ENCODE measurements around the gene CDAN1.

The CDAN1 gene

DNA sequence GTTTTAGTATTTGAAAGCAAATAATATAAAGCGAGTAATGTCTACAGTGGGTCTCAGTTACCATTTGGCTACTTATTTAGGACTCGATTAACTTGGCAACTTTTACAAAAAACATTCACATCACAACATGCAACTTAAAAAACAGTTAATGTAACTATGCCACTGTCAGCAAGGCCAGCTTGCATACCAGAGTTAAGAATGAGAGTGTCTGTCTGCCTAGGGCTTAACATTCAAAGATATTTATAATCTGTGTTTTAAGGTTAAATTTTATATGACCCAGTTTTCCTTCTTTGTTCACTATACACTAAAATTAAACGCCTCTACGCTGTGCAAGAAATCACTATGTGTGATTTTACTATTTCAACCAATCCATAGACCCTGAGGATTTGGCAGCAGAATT lies 5.2 kb upstream of the CDAN1 start:
- Histone ChIP-seq H3K4me3 (replicated peaks; ENCODE audit: insufficient read depth, low read length) (no peak overlapping the region), H3K27ac (replicated peaks) (no peak overlapping the region), H3K27me3 (ENCODE audit: insufficient read depth, poor library complexity, severe bottlenecking) (no peaks in the 10 kb centered on the region)
- TF ChIP-seq SPI1 (IDR thresholded peaks at IDR 0.05; ENCODE audit: borderline replicate concordance, low read depth): no peak
- no peak for TF ChIP-seq REST (IDR thresholded peaks at IDR 0.05; ENCODE audit: insufficient replicate concordance, low read depth)
- TF ChIP-seq, protein P1, sequence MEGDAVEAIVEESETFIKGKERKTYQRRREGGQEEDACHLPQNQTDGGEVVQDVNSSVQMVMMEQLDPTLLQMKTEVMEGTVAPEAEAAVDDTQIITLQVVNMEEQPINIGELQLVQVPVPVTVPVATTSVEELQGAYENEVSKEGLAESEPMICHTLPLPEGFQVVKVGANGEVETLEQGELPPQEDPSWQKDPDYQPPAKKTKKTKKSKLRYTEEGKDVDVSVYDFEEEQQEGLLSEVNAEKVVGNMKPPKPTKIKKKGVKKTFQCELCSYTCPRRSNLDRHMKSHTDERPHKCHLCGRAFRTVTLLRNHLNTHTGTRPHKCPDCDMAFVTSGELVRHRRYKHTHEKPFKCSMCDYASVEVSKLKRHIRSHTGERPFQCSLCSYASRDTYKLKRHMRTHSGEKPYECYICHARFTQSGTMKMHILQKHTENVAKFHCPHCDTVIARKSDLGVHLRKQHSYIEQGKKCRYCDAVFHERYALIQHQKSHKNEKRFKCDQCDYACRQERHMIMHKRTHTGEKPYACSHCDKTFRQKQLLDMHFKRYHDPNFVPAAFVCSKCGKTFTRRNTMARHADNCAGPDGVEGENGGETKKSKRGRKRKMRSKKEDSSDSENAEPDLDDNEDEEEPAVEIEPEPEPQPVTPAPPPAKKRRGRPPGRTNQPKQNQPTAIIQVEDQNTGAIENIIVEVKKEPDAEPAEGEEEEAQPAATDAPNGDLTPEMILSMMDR (IDR thresholded peaks at IDR 0.05; ENCODE audit: insufficient read depth, low read length): no peak
- TF ChIP-seq POLR2AphosphoS5 (IDR thresholded peaks at IDR 0.05; ENCODE audit: low read depth): no peak
- TF ChIP-seq GABPA (IDR thresholded peaks at IDR 0.05; ENCODE audit: low read depth): no peak
- DNase-seq (ENCODE audit: low read depth in 1 of 2, low spot score in 1 of 2): no peak

DNA sequence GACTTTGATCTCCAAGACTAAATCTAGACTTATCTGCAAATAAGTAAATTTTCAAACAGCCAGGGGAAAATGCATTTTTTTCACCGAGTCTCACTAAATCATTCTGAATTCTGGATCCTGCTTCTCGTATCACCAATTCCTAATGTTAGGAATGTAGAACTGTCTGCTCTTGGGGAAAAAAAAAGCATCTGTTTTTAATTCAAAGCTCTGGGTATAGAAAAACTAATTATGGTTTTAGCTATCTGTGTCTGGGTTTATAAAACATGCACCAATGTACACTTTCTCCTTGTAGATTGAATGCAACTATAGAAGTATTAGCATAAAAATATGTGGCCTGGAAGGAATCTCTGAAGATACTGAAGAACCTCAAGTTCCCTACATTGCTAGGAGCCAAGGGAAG lies 4.8 kb upstream of the CDAN1 start:
- Histone ChIP-seq H3K27me3 (ENCODE audit: insufficient read depth, poor library complexity, severe bottlenecking) (no peaks in the 10 kb centered on the region), H3K27ac (replicated peaks) (no peak overlapping the region), H3K4me3 (replicated peaks; ENCODE audit: insufficient read depth, low read length) (no peak overlapping the region)
- no peak for DNase-seq (ENCODE audit: low read depth in 1 of 2, low spot score in 1 of 2)
- no peak for TF ChIP-seq GABPA (IDR thresholded peaks at IDR 0.05; ENCODE audit: low read depth)
- TF ChIP-seq SPI1 (IDR thresholded peaks at IDR 0.05; ENCODE audit: borderline replicate concordance, low read depth): no peak
- TF ChIP-seq REST (IDR thresholded peaks at IDR 0.05; ENCODE audit: insufficient replicate concordance, low read depth): no peak
- TF ChIP-seq, protein P1 (IDR thresholded peaks at IDR 0.05; ENCODE audit: insufficient read depth, low read length): no peak

GRCh38 chr15:42737529-42738328 lies 801 bp upstream of the CDAN1 start:
- TF ChIP-seq SPI1 (IDR thresholded peaks at IDR 0.05; ENCODE audit: borderline replicate concordance, low read depth): no peak
- no peak for TF ChIP-seq GABPA (IDR thresholded peaks at IDR 0.05; ENCODE audit: low read depth)
- TF ChIP-seq, protein P1 (IDR thresholded peaks at IDR 0.05; ENCODE audit: insufficient read depth, low read length): no peak
- no peak for TF ChIP-seq POLR2AphosphoS5 (IDR thresholded peaks at IDR 0.05; ENCODE audit: low read depth)
- no peak for TF ChIP-seq REST (IDR thresholded peaks at IDR 0.05; ENCODE audit: insufficient replicate concordance, low read depth)
- no peak for DNase-seq (ENCODE audit: low read depth in 1 of 2, low spot score in 1 of 2)

More at GRCh38 chr15:42737529-42738328, 801 bp upstream of the CDAN1 start:
- peak overlapping the region; percentile 79 for H3K4me3 ChIP-seq (replicated peaks; ENCODE audit: insufficient read depth, low read length)
- H3K27me3 ChIP-seq (ENCODE audit: insufficient read depth, poor library complexity, severe bottlenecking): no peaks in the 10 kb centered on the region
- peak overlapping the region; percentile 86 for H3K27ac ChIP-seq (replicated peaks)
